SIG-M5 treated with dmso at 0.1 percent for 504 hours (cell line): ENCODE measurements around the gene ST6GALNAC3.
"Not testable (repeated sequence)": the region's sequence is repeated elsewhere in the genome, so short reads cannot be mapped to it uniquely, and the experiment has no call there.

Experiments
- DNase-seq: peaks from one replicate; lab custom pipeline; 2025; ENCODE audit not compliant: unreplicated experiment; lab: John Stamatoyannopoulos, UW

ST6GALNAC3 gene

GRCh38 chr1:76615253-76616035, 540.9 kb downstream of the ST6GALNAC3 start:
- DNase-seq, result no peak

- DNase-seq, result no peak
These were observed 545.8 kb downstream of the ST6GALNAC3 start for GRCh38 chr1:76620371-76620770.

GRCh38 chr1:76622774-76623528, 548.4 kb downstream of the ST6GALNAC3 start:
- no peak for DNase-seq

GRCh38 chr1:76625886-76626678, 551.5 kb downstream of the ST6GALNAC3 start:
- DNase-seq, result no peak

- DNase-seq, result no peak
These were observed 553.0 kb downstream of the ST6GALNAC3 start for GRCh38 chr1:76627498-76627897.

GRCh38 chr1:76627901-76628300, 553.4 kb downstream of the ST6GALNAC3 start:
- no peak for DNase-seq

- no peak for DNase-seq
These were observed 557.6 kb downstream of the ST6GALNAC3 start for GRCh38 chr1:76632136-76632535.

- DNase-seq, result no peak
These were observed 561.2 kb downstream of the ST6GALNAC3 start for GRCh38 chr1:76635784-76636183.

GRCh38 chr1:76639181-76639580, 564.6 kb downstream of the ST6GALNAC3 start:
- DNase-seq, result no peak

- DNase-seq, result no peak
These were observed 565.5 kb downstream of the ST6GALNAC3 start for GRCh38 chr1:76640092-76640491.

GRCh38 chr1:76640723-76641122, 566.2 kb downstream of the ST6GALNAC3 start:
- no peak for DNase-seq

- DNase-seq, result no peak
These were observed 569.6 kb downstream of the ST6GALNAC3 start for GRCh38 chr1:76644139-76644538.

- DNase-seq, result not testable (repeated sequence)
These were observed 578.3 kb downstream of the ST6GALNAC3 start for GRCh38 chr1:76652860-76653259.

- DNase-seq, result no peak
These were observed 583.1 kb downstream of the ST6GALNAC3 start for GRCh38 chr1:76657623-76658022.

GRCh38 chr1:76659171-76659940, 584.8 kb downstream of the ST6GALNAC3 start:
- no peak for DNase-seq

GRCh38 chr1:76661531-76661930, 587.0 kb downstream of the ST6GALNAC3 start:
- DNase-seq, result no peak

GRCh38 chr1:76666499-76666898, 592.0 kb downstream of the ST6GALNAC3 start:
- no peak for DNase-seq

GRCh38 chr1:76668046-76668445, 593.5 kb downstream of the ST6GALNAC3 start:
- DNase-seq, result no peak

GRCh38 chr1:76669131-76669530, 594.6 kb downstream of the ST6GALNAC3 start:
- no peak for DNase-seq

- no peak for DNase-seq
These were observed 595.2 kb downstream of the ST6GALNAC3 start for GRCh38 chr1:76669624-76670315.
